WERI-Rb-1 (cell line): ENCODE results near the gene CCDC174.

ENCODE experiments used
- DNase-seq: peaks from one replicate; pipeline ENCODE4 v3.0.0-alpha.2; 2020
- H3K27ac ChIP-seq: fragments of 250-450 bp; sonication (Bioruptor Pico); 2 replicates; pipeline ENCODE4 v1.5.1; 2020; ENCODE audit warnings: mild to moderate bottlenecking, moderate library complexity
- H3K27me3 ChIP-seq: fragments of 250-450 bp; sonication (Bioruptor Pico); 2 replicates; pipeline ENCODE4 v1.5.1; 2021; ENCODE audit warnings: mild to moderate bottlenecking, low read depth, moderate library complexity; ENCODE audit not compliant: insufficient read depth, severe bottlenecking
- H3K36me3 ChIP-seq: fragments of 250-450 bp; sonication (Bioruptor Pico); 2 replicates; pipeline ENCODE4 v1.5.1; 2020; ENCODE audit warnings: mild to moderate bottlenecking, moderate library complexity
- H3K4me3 ChIP-seq: 2 replicates; pipeline ENCODE4 v1.5.1; 2011; ENCODE audit warnings: low read depth, mild to moderate bottlenecking, control low read depth, low read length
- H3K9me3 ChIP-seq: fragments of 250-450 bp; sonication (Bioruptor Pico); 2 replicates; pipeline ENCODE4 v1.5.1; 2021; ENCODE audit warnings: mild to moderate bottlenecking, moderate library complexity; ENCODE audit not compliant: severe bottlenecking
- CTCF ChIP-seq: IDR thresholded peaks from 2 replicates; pipeline ENCODE4 v1.5.1; 2011; ENCODE audit warnings: low read depth, mild to moderate bottlenecking, control low read depth, inconsistent platforms, low read length

CCDC174 gene

GRCh38 chr3:14717307-14717706 is 65.7 kb downstream of the CCDC174 start:
- TF ChIP-seq CTCF = no peak
- H3K27ac ChIP-seq = no peak overlapping the region
- H3K36me3 ChIP-seq = no peaks in the 10 kb centered on the region
- peaks cover 32% of the 10 kb centered on the region for H3K27me3 ChIP-seq
- H3K4me3 ChIP-seq = no peak overlapping the region
- DNase-seq = no peak
- no peaks in the 10 kb centered on the region for H3K9me3 ChIP-seq

- H3K9me3 ChIP-seq = no peaks in the 10 kb centered on the region
- no peak for TF ChIP-seq CTCF
Measured at GRCh38 chr3:14718539-14718938, 67.0 kb downstream of the CCDC174 start.

GRCh38 chr3:14719006-14719405 is 67.4 kb downstream of the CCDC174 start:
- no peak overlapping the region for H3K27ac ChIP-seq

More at GRCh38 chr3:14718539-14718938, 67.0 kb downstream of the CCDC174 start:
- H3K4me3 ChIP-seq = no peak overlapping the region
- H3K27ac ChIP-seq = no peak overlapping the region
- no peak for DNase-seq
- H3K36me3 ChIP-seq = no peaks in the 10 kb centered on the region
- peaks cover 37% of the 10 kb centered on the region for H3K27me3 ChIP-seq

GRCh38 chr3:14721126-14721864 is 69.7 kb downstream of the CCDC174 start:
- DNase-seq = no peak
- H3K36me3 ChIP-seq = no peaks in the 10 kb centered on the region
- no peaks in the 10 kb centered on the region for H3K9me3 ChIP-seq
- no peak overlapping the region for H3K27ac ChIP-seq
- H3K4me3 ChIP-seq = no peak overlapping the region
- peaks cover 24% of the 10 kb centered on the region for H3K27me3 ChIP-seq
- no peak for TF ChIP-seq CTCF

More at GRCh38 chr3:14719006-14719405, 67.4 kb downstream of the CCDC174 start:
- no peaks in the 10 kb centered on the region for H3K36me3 ChIP-seq
- no peaks in the 10 kb centered on the region for H3K9me3 ChIP-seq
- TF ChIP-seq CTCF = no peak
- peaks cover 35% of the 10 kb centered on the region for H3K27me3 ChIP-seq
- no peak for DNase-seq
- no peak overlapping the region for H3K4me3 ChIP-seq
